HepG2 (cell line): ENCODE results near the gene RIMOC1.

Experiments used
- CEBPB ChIP-seq: IDR thresholded peaks from 2 replicates; pipeline ENCODE4 v1.6.1; 2011; ENCODE audit warnings: low read depth, low read length, improper control_type of control experiment, borderline replicate concordance
- U2AF2 ChIP-seq: fragments of 200-400 bp; formaldehyde crosslinking; IDR thresholded peaks from 2 replicates; pipeline ENCODE4 v1.6.1; 2017; ENCODE audit warnings: low read depth, mild to moderate bottlenecking, low read length
- ZNF138 ChIP-seq: sonication (generic); formaldehyde crosslinking; IDR thresholded peaks from 2 replicates; pipeline ENCODE4 v1.5.0; 2020; ENCODE audit warnings: mild to moderate bottlenecking, low read depth, missing genetic modification reagents
- ZNF891 ChIP-seq: sonication (generic); formaldehyde crosslinking; IDR thresholded peaks from 2 replicates; pipeline ENCODE4 v1.5.0; 2020; ENCODE audit warnings: mild to moderate bottlenecking, missing genetic modification reagents
- TF ChIP-seq, protein P1 (sequence below): sonication (generic); formaldehyde crosslinking; IDR thresholded peaks from 2 replicates; pipeline ENCODE4 v1.5.0; 2020; ENCODE audit warnings: mild to moderate bottlenecking, missing genetic modification reagents, moderate library complexity

DNA sequence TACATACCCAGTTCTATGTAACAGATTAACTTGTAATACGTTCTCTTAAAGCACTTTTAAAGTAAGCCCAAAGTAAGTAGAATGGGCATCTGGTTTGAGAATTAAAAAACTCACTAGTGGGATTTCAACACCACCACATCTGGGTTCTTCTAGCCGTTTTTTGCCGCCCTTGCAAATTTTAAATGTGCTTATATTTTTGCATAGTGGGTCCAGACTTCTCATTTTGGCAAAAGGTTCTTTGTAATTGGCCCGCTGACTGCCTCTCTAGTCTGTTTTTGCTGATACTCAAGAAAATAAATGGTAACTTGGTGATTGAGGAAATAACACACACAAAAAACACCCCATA, 20.4 kb downstream of the RIMOC1 start:
- TF ChIP-seq ZNF138 (no peak), ZNF891 (no peak), CEBPB (no peak), U2AF2 (no peak)
- TF ChIP-seq, protein P1, sequence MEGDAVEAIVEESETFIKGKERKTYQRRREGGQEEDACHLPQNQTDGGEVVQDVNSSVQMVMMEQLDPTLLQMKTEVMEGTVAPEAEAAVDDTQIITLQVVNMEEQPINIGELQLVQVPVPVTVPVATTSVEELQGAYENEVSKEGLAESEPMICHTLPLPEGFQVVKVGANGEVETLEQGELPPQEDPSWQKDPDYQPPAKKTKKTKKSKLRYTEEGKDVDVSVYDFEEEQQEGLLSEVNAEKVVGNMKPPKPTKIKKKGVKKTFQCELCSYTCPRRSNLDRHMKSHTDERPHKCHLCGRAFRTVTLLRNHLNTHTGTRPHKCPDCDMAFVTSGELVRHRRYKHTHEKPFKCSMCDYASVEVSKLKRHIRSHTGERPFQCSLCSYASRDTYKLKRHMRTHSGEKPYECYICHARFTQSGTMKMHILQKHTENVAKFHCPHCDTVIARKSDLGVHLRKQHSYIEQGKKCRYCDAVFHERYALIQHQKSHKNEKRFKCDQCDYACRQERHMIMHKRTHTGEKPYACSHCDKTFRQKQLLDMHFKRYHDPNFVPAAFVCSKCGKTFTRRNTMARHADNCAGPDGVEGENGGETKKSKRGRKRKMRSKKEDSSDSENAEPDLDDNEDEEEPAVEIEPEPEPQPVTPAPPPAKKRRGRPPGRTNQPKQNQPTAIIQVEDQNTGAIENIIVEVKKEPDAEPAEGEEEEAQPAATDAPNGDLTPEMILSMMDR (CRISPR knock-in tag): no peak
